ENCODE measurements around the gene RBP3.

DNA sequence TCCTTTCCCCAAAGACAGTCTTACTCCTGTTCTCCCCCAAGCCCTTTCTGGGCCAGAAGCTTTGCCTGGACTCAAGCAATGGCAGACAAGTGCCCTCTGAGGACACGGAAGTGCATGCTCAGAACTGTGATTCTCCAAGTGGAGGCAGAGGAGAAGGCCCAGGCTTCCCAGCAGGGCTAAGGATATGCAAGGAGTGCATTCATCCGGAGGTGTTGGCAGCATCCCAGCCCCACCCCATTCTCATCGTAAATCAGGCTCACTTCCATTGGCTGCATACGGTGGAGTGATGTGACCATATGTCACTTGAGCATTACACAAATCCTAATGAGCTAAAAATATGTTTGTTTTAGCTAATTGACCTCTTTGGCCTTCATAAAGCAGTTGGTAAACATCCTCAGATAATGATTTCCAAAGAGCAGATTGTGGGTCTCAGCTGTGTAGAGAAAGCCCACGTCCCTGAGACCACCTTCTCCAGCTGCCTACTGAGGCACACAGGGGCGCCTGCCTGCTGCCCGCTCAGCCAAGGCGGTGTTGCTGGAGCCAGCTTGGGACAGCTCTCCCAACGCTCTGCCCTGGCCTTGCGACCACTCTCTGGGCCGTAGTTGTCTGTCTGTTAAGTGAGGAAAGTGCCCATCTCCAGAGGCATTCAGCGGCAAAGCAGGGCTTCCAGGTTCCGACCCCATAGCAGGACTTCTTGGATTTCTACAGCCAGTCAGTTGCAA lies 1.4 kb upstream of the RBP3 start:
- TF ChIP-seq, protein P1, sequence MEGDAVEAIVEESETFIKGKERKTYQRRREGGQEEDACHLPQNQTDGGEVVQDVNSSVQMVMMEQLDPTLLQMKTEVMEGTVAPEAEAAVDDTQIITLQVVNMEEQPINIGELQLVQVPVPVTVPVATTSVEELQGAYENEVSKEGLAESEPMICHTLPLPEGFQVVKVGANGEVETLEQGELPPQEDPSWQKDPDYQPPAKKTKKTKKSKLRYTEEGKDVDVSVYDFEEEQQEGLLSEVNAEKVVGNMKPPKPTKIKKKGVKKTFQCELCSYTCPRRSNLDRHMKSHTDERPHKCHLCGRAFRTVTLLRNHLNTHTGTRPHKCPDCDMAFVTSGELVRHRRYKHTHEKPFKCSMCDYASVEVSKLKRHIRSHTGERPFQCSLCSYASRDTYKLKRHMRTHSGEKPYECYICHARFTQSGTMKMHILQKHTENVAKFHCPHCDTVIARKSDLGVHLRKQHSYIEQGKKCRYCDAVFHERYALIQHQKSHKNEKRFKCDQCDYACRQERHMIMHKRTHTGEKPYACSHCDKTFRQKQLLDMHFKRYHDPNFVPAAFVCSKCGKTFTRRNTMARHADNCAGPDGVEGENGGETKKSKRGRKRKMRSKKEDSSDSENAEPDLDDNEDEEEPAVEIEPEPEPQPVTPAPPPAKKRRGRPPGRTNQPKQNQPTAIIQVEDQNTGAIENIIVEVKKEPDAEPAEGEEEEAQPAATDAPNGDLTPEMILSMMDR (IDR thresholded peaks at IDR 0.05; ENCODE audit: poor library complexity): no peak
- TF ChIP-seq EZH2 (IDR thresholded peaks at IDR 0.05; ENCODE audit: borderline replicate concordance) (no peak), EZH2phosphoT487 (IDR thresholded peaks at IDR 0.05; ENCODE audit: low read depth, severe bottlenecking, unreplicated experiment) (no peak)

Measured in hepatocyte (in vitro differentiated cells).